Measurements from ENCODE around the gene CDCA7. TPM values are rescaled to one million over a fixed set of nuclear protein-coding genes. Genes with fewer than 3 reads are reported as not detected.

CDCA7 gene
- polyA plus RNA-seq, 1 of the 3 experiments (the other 2 are of a cell fraction) = 19.1 TPM

- H3K4me1 ChIP-seq (ENCODE audit: control insufficient read depth in 1 of 2, insufficient read depth in 2 of 2, low read depth in 1 of 2, low read length in 1 of 2) = peaks cover 0 to 6% of the 10 kb centered on the region in 2 experiments; a peak in 2 of 4 replicates
- 78% methylated on average over 4 of the region's 4 CpGs for WGBS (ENCODE audit: low lambda C conversion rate)
- no peak overlapping the region for H3K4me2 ChIP-seq
- no peaks in the 10 kb centered on the region for H3K36me3 ChIP-seq (replicated peaks in 1 of 2; ENCODE audit: control insufficient read depth in 1 of 2, insufficient read depth in 2 of 2, low read length in 1 of 2)
- no peak overlapping the region for H3K9ac ChIP-seq
- no peak overlapping the region for H2AFZ ChIP-seq (ENCODE audit: low read depth)
- no peaks in the 10 kb centered on the region for H3K27me3 ChIP-seq (ENCODE audit: insufficient read depth)
- TF ChIP-seq JUND (IDR thresholded peaks at IDR 0.05) (no peak), RFX5 (IDR thresholded peaks at IDR 0.05; ENCODE audit: low read length) (no peak), NRF1 (IDR thresholded peaks at IDR 0.05; ENCODE audit: low read depth, low read length) (no peak), SIN3A (IDR thresholded peaks at IDR 0.05; ENCODE audit: borderline replicate concordance, low read depth, low read length) (no peak), TEAD4 (IDR thresholded peaks at IDR 0.05; ENCODE audit: borderline replicate concordance, insufficient read depth) (no peak), ZBTB33 (IDR thresholded peaks at IDR 0.05; ENCODE audit: borderline replicate concordance, low read depth) (no peak), GABPA (IDR thresholded peaks at IDR 0.05; ENCODE audit: low read depth) (no peak), RCOR1 (IDR thresholded peaks at IDR 0.05; ENCODE audit: low read length) (no peak), MXI1 (IDR thresholded peaks at IDR 0.05; ENCODE audit: low read depth, low read length) (no peak), TCF12 (IDR thresholded peaks at IDR 0.05) (no peak)
- TF ChIP-seq, protein P1, sequence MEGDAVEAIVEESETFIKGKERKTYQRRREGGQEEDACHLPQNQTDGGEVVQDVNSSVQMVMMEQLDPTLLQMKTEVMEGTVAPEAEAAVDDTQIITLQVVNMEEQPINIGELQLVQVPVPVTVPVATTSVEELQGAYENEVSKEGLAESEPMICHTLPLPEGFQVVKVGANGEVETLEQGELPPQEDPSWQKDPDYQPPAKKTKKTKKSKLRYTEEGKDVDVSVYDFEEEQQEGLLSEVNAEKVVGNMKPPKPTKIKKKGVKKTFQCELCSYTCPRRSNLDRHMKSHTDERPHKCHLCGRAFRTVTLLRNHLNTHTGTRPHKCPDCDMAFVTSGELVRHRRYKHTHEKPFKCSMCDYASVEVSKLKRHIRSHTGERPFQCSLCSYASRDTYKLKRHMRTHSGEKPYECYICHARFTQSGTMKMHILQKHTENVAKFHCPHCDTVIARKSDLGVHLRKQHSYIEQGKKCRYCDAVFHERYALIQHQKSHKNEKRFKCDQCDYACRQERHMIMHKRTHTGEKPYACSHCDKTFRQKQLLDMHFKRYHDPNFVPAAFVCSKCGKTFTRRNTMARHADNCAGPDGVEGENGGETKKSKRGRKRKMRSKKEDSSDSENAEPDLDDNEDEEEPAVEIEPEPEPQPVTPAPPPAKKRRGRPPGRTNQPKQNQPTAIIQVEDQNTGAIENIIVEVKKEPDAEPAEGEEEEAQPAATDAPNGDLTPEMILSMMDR (IDR thresholded peaks at IDR 0.05) = no peak
- H3F3A ChIP-seq (replicated peaks; ENCODE audit: insufficient read depth) = no peaks in the 10 kb centered on the region
- no peak for DNase-seq
- no peaks in the 10 kb centered on the region for H4K20me1 ChIP-seq (ENCODE audit: insufficient read depth)
- no peaks in the 10 kb centered on the region for H3K79me2 ChIP-seq (ENCODE audit: insufficient read depth)
- no peaks in the 10 kb centered on the region for H3K9me3 ChIP-seq
- ChIA-PET CTCF (interaction anchor here (4.0 kb wide), 1 partner anchor 15 kb away, joined by 18 read pairs; no protein-coding TSS in a partner anchor), POLR2A (no interaction called here)
- no peak overlapping the region for H3K4me3 ChIP-seq (ENCODE audit: low read depth in 2 of 2, low read length in 1 of 2)
- no peaks in the 10 kb centered on the region for H3K9me2 ChIP-seq
- no peak overlapping the region for H3K27ac ChIP-seq (ENCODE audit: low read depth in 2 of 2, low read length in 1 of 2)
These were observed 62.7 kb downstream of the CDCA7 start for GRCh38 chr2:173417341-173417740.

- no peak for TF ChIP-seq REST (IDR thresholded peaks at IDR 0.05; ENCODE audit: low read depth, low read length)
- no peak for TF ChIP-seq RAD21 (IDR thresholded peaks at IDR 0.05; ENCODE audit: low read length)
- TF ChIP-seq, protein P2, sequence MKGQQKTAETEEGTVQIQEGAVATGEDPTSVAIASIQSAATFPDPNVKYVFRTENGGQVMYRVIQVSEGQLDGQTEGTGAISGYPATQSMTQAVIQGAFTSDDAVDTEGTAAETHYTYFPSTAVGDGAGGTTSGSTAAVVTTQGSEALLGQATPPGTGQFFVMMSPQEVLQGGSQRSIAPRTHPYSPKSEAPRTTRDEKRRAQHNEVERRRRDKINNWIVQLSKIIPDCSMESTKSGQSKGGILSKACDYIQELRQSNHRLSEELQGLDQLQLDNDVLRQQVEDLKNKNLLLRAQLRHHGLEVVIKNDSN (IDR thresholded peaks at IDR 0.05; ENCODE audit: borderline replicate concordance, low read depth) = no peak
- no peak for TF ChIP-seq NFIC (IDR thresholded peaks at IDR 0.05; ENCODE audit: borderline replicate concordance)
- no peak for TF ChIP-seq EP300 (IDR thresholded peaks at IDR 0.05; ENCODE audit: borderline replicate concordance in 1 of 2, low read depth in 1 of 2, low read length in 1 of 2)
- TF ChIP-seq JUND (IDR thresholded peaks at IDR 0.05) = no peak
- Histone ChIP-seq H3K79me2 (ENCODE audit: insufficient read depth) (no peaks in the 10 kb centered on the region), H3F3A (replicated peaks; ENCODE audit: insufficient read depth) (no peaks in the 10 kb centered on the region), H3K27me3 (ENCODE audit: insufficient read depth) (no peaks in the 10 kb centered on the region), H3K4me1 (ENCODE audit: control insufficient read depth in 1 of 2, insufficient read depth in 2 of 2, low read depth in 1 of 2, low read length in 1 of 2) (peaks cover 0 to 2% of the 10 kb centered on the region in 2 experiments; a peak in 2 of 4 replicates), H4K20me1 (ENCODE audit: insufficient read depth) (no peaks in the 10 kb centered on the region), H3K4me3 (ENCODE audit: low read depth in 2 of 2, low read length in 1 of 2) (no peak overlapping the region), H3K36me3 (replicated peaks in 1 of 2; ENCODE audit: control insufficient read depth in 1 of 2, insufficient read depth in 2 of 2, low read length in 1 of 2) (no peaks in the 10 kb centered on the region), H2AFZ (ENCODE audit: low read depth) (no peak overlapping the region), H3K9me2 (no peaks in the 10 kb centered on the region), H3K27ac (ENCODE audit: low read depth in 2 of 2, low read length in 1 of 2) (no peak overlapping the region), H3K9ac (no peak overlapping the region), H3K4me2 (no peak overlapping the region), H3K9me3 (no peaks in the 10 kb centered on the region)
- DNase-seq = no peak
- ChIA-PET CTCF (interaction anchor here (4.0 kb wide), 1 partner anchor 15 kb away, joined by 18 read pairs; no protein-coding TSS in a partner anchor), POLR2A (no interaction called here)
These were observed 63.1 kb downstream of the CDCA7 start for GRCh38 chr2:173417802-173418201.
